ENCODE results near the gene NOL7.
A peak's percentile ranks its signal among the peaks of the same experiment; 100 is the strongest.

Gene NOL7

GRCh38 chr6:13660273-13660672 lies 45.1 kb downstream of the NOL7 start:
- no peak for DNase-seq

GRCh38 chr6:13660893-13661292 lies 45.8 kb downstream of the NOL7 start:
- no peak for DNase-seq

GRCh38 chr6:13661647-13662046 lies 46.5 kb downstream of the NOL7 start:
- no peak for DNase-seq

- no peak for DNase-seq
Measured at GRCh38 chr6:13662651-13663334, 47.7 kb downstream of the NOL7 start.

GRCh38 chr6:13663986-13664385 lies 48.9 kb downstream of the NOL7 start:
- DNase-seq, result no peak

- peak; percentile 22 for DNase-seq
Measured at GRCh38 chr6:13664703-13665352, 49.7 kb downstream of the NOL7 start.

GRCh38 chr6:13666194-13667105 lies 51.3 kb downstream of the NOL7 start:
- no peak for DNase-seq

GRCh38 chr6:13667655-13668054 lies 52.5 kb downstream of the NOL7 start:
- peak; percentile 25 for DNase-seq

- DNase-seq, result peak; percentile 10
Measured at GRCh38 chr6:13668291-13668928, 53.3 kb downstream of the NOL7 start.

GRCh38 chr6:13669476-13669875 lies 54.3 kb downstream of the NOL7 start:
- DNase-seq, result no peak
